Measurements from ENCODE around the gene GLB1L2.

GLB1L2 gene

DNA sequence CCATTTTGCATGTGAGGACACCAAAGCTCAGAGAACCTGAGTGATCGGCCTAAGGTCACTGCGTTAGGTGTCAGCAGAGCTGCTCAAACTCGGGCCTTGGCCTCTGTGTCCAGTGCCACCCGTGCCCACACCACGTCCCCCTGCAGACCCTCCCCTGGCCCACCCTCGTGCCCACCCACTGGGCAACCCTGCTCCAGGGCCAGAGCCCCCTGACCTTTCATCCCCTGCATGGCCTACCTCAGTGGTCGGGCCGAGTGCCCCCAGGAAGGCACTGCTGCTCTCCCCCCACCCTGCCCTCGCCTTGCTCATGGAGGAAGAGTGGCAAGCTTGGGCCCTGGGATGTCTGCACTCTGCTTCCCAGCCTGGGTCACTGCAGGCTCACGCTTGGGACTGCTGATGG is 62.5 kb downstream of the GLB1L2 start:
- Mint-ChIP-seq H3K27me3 (ENCODE audit: low read depth, poor library complexity) (no peaks in the 10 kb centered on the region), H3K9me3 (no peaks in the 10 kb centered on the region), H3K4me3 (no peak overlapping the region), H3K36me3 (ENCODE audit: low read depth) (no peaks in the 10 kb centered on the region), H3K27ac (no peak overlapping the region), H3K4me1 (no peaks in the 10 kb centered on the region)
- TF ChIP-seq, protein P1, sequence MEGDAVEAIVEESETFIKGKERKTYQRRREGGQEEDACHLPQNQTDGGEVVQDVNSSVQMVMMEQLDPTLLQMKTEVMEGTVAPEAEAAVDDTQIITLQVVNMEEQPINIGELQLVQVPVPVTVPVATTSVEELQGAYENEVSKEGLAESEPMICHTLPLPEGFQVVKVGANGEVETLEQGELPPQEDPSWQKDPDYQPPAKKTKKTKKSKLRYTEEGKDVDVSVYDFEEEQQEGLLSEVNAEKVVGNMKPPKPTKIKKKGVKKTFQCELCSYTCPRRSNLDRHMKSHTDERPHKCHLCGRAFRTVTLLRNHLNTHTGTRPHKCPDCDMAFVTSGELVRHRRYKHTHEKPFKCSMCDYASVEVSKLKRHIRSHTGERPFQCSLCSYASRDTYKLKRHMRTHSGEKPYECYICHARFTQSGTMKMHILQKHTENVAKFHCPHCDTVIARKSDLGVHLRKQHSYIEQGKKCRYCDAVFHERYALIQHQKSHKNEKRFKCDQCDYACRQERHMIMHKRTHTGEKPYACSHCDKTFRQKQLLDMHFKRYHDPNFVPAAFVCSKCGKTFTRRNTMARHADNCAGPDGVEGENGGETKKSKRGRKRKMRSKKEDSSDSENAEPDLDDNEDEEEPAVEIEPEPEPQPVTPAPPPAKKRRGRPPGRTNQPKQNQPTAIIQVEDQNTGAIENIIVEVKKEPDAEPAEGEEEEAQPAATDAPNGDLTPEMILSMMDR (IDR thresholded peaks at IDR 0.05) = no peak
- DNase-seq = no peak

DNA sequence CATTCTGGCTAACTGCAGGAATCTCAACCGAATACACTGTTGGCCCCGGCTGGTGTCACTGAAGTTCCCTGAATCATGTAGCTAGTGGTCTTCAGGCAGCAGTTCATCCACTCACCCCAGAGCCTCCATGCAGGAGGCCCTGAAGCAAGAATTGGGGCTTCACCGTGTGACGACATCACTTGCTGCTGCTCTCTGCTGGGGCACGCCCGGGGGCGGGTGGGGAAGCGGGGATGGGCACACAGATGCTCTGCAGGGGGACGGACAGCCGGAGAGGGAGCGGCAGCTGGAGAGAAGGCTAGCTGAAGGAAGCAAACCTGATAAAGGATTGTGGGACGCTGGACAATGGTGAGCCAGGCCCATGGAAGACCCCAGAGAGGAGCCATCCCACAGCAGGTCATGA is 63.2 kb downstream of the GLB1L2 start:
- H3K4me1 Mint-ChIP-seq = no peaks in the 10 kb centered on the region

DNA sequence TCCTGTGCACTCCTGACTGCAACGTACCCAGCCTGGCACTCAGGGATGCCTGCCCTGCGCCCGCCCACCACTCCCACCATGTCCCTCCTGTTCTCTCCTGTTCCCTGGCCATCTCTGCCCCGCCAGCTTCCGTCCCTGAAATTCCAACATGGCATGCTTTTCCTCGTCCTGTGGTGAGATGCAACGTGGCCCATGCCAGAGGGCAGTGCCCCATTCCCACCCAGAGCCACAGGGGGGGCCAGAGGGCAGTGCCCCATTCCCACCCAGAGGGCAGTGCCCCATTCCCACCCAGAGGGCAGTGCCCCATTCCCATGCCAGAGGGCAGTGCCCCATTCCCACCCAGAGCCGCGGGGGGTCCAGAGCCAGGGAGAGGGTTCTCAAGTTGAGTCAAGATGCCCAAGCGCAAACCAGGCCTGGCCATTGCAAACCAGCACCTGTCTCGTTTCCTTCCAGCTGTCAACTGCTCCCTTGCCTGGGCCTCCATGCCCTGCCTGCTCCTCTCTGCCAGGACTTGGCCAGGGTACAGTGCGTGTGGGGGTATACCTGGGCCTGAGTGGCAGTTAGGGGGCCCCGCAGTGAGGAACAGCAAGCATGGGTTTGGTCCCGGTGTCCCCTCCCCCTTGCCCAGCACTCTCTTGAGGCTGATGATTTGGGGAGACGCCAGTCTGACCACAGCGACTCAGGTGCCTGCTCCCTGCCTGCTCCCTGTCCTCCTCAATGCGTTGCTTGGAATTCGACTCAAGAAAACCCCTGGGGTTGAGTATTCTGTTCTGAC is 65.7 kb downstream of the GLB1L2 start:
- no peak overlapping the region for H3K27ac Mint-ChIP-seq
- no peaks in the 10 kb centered on the region for H3K36me3 Mint-ChIP-seq (ENCODE audit: low read depth)
- H3K27me3 Mint-ChIP-seq (ENCODE audit: low read depth, poor library complexity) = peaks cover 16% of the 10 kb centered on the region
- H3K4me3 Mint-ChIP-seq = no peak overlapping the region
- TF ChIP-seq, protein P1 (IDR thresholded peaks at IDR 0.05) = no peak
- H3K9me3 Mint-ChIP-seq = peaks cover 8% of the 10 kb centered on the region
- DNase-seq = no peak
- no peaks in the 10 kb centered on the region for H3K4me1 Mint-ChIP-seq

More for the DNA sequence above, 63.2 kb downstream of the GLB1L2 start:
- H3K27me3 Mint-ChIP-seq (ENCODE audit: low read depth, poor library complexity) = no peaks in the 10 kb centered on the region
- no peak overlapping the region for H3K27ac Mint-ChIP-seq
- DNase-seq = no peak
- H3K36me3 Mint-ChIP-seq (ENCODE audit: low read depth) = no peaks in the 10 kb centered on the region
- H3K9me3 Mint-ChIP-seq = no peaks in the 10 kb centered on the region
- TF ChIP-seq, protein P1 (IDR thresholded peaks at IDR 0.05) = no peak
- no peak overlapping the region for H3K4me3 Mint-ChIP-seq

DNA sequence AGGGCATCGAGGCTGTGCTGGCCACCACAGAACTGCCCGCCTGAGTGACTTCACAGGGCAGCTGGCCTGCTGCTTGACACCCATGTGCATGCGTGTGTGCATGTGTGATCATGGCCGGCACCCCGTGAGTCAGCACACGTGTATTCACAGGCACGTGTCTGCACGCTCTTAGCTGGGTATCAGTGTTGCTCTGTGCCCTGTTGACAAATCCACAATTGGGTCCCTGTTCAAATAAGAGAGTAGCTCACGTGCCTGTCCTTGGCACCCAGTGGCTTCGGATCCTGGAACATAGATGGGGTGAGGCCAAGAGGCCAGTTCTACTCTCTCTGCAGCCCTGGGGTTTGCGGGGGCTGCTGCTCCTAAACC is 66.3 kb downstream of the GLB1L2 start:
- Mint-ChIP-seq H3K4me3 (no peak overlapping the region), H3K36me3 (ENCODE audit: low read depth) (no peaks in the 10 kb centered on the region), H3K4me1 (no peaks in the 10 kb centered on the region), H3K9me3 (peaks cover 8% of the 10 kb centered on the region), H3K27me3 (ENCODE audit: low read depth, poor library complexity) (peaks cover 19% of the 10 kb centered on the region), H3K27ac (no peak overlapping the region)
- TF ChIP-seq, protein P1 (IDR thresholded peaks at IDR 0.05) = no peak
- DNase-seq = no peak

DNA sequence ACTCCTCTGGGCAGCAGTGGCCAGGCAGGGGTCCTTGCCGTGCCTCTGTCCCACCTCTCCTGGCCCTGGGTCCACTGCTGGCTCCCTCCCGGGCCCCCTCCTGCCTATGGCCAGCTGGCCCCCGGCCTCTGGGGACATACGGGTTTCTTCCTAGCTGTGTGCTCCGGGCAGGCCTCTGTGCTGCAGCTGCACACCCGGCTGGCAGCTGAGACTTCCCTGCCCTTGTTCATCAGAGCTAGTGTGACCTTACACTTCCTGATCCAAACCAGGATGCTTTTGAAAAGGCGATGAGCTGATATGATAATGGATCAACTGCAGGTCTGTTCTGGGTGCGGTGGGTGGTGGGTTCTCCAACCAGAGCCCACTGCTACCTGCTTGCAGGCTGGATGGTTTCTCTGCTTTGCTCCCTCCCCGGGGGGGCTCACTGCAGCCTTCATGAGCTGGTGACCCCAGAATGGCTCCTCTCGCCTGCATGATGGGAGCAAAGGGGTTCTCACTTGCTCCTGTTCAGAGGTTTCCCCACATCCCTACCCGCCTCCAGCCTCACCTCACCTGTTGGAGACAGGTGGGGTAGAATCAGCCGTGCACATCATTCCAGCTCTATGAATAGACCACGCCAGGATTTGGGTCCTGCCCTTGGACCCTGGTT is 67.0 kb downstream of the GLB1L2 start:
- TF ChIP-seq, protein P1 (IDR thresholded peaks at IDR 0.05) = no peak
- H3K27ac Mint-ChIP-seq = no peak overlapping the region
- no peaks in the 10 kb centered on the region for H3K4me1 Mint-ChIP-seq
- H3K27me3 Mint-ChIP-seq (ENCODE audit: low read depth, poor library complexity) = peaks cover 19% of the 10 kb centered on the region
- H3K4me3 Mint-ChIP-seq = no peak overlapping the region
- H3K9me3 Mint-ChIP-seq = peaks cover 8% of the 10 kb centered on the region
- H3K36me3 Mint-ChIP-seq (ENCODE audit: low read depth) = no peaks in the 10 kb centered on the region
- no peak for DNase-seq

DNA sequence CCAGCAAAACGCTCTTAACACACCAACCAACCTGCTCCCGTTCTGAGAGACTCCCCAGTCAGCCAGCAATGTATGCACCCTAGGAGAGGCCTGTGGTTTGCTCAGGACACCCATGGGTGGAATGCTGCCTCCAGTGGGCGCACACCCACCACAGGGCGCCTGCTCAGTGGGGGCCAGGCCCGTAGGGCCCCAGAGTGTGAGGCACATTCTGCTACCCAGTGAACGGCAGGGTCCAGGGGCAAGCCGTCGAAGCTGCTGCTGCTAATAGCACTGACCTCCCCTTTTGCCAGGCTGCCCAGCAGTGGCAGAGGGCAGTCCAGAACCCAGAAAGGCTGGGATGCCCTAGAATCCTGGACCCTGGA is 67.5 kb downstream of the GLB1L2 start:
- no peaks in the 10 kb centered on the region for H3K4me1 Mint-ChIP-seq

More for the DNA sequence above, 67.5 kb downstream of the GLB1L2 start:
- Mint-ChIP-seq H3K36me3 (ENCODE audit: low read depth) (no peaks in the 10 kb centered on the region), H3K9me3 (peaks cover 8% of the 10 kb centered on the region), H3K27me3 (ENCODE audit: low read depth, poor library complexity) (peaks cover 19% of the 10 kb centered on the region), H3K27ac (no peak overlapping the region), H3K4me3 (no peak overlapping the region)
- TF ChIP-seq, protein P1 (IDR thresholded peaks at IDR 0.05) = no peak
- no peak for DNase-seq

Measured in nephron progenitor cell (in vitro differentiated cells).